Memory B cell (primary cell): ENCODE results near the gene DAB2IP.

Experiments used
- ATAC-seq: fragments of 150-1000 bp; cut with Tn5 transposase; 2 replicates; pipeline ENCODE4 v1.10.0; 2021; ENCODE audit warnings: low read depth, mild to moderate bottlenecking, moderate library complexity
- DNase-seq, 2 donors: peaks; one replicate each; pipeline ENCODE4 v3.0.0; 2022; ENCODE audit warnings: low spot score in 2 of 2
- H3K27ac Mint-ChIP-seq: one replicate; pipeline ENCODE4 v1.8.0; 2022; ENCODE audit warnings: mild to moderate bottlenecking, moderate library complexity, mixed read lengths
- H3K27me3 Mint-ChIP-seq: one replicate; pipeline ENCODE4 v1.8.0; 2022; ENCODE audit warnings: mixed read lengths
- H3K36me3 Mint-ChIP-seq: one replicate; pipeline ENCODE4 v1.8.0; 2022; ENCODE audit warnings: mild to moderate bottlenecking, mixed read lengths
- H3K4me1 Mint-ChIP-seq: one replicate; pipeline ENCODE4 v1.8.0; 2022; ENCODE audit warnings: mixed read lengths
- H3K4me3 Mint-ChIP-seq: one replicate; pipeline ENCODE4 v1.8.0; 2022; ENCODE audit warnings: mild to moderate bottlenecking, moderate library complexity, mixed read lengths
- H3K9me3 Mint-ChIP-seq: one replicate; pipeline ENCODE4 v1.8.0; 2022; ENCODE audit warnings: mixed read lengths

Gene DAB2IP

GRCh38 chr9:121683652-121684051 lies 32.2 kb downstream of the DAB2IP start:
- no peak overlapping the region for H3K4me3 Mint-ChIP-seq
- H3K4me1 Mint-ChIP-seq = peaks cover 5% of the 10 kb centered on the region
- ATAC-seq (no peak), DNase-seq (no peak)
- no peak overlapping the region for H3K27ac Mint-ChIP-seq
- no peaks in the 10 kb centered on the region for H3K9me3 Mint-ChIP-seq
- peaks cover 17% of the 10 kb centered on the region for H3K27me3 Mint-ChIP-seq
- no peaks in the 10 kb centered on the region for H3K36me3 Mint-ChIP-seq

GRCh38 chr9:121684381-121685145 lies 33.1 kb downstream of the DAB2IP start:
- H3K27ac Mint-ChIP-seq = no peak overlapping the region

GRCh38 chr9:121685146-121685794 lies 33.8 kb downstream of the DAB2IP start:
- no peak overlapping the region for H3K4me3 Mint-ChIP-seq
- no peaks in the 10 kb centered on the region for H3K36me3 Mint-ChIP-seq
- no peak overlapping the region for H3K27ac Mint-ChIP-seq
- ATAC-seq (no peak), DNase-seq (no peak)
- H3K27me3 Mint-ChIP-seq = peaks cover 15% of the 10 kb centered on the region
- H3K4me1 Mint-ChIP-seq = peaks cover 5% of the 10 kb centered on the region
- no peaks in the 10 kb centered on the region for H3K9me3 Mint-ChIP-seq

More at GRCh38 chr9:121684381-121685145, 33.1 kb downstream of the DAB2IP start:
- Mint-ChIP-seq H3K4me3 (no peak overlapping the region), H3K27me3 (peaks cover 15% of the 10 kb centered on the region), H3K36me3 (no peaks in the 10 kb centered on the region), H3K9me3 (no peaks in the 10 kb centered on the region), H3K4me1 (peaks cover 5% of the 10 kb centered on the region)
- ATAC-seq (no peak), DNase-seq (no peak)

- DNase-seq (no peak), ATAC-seq (no peak)
- Mint-ChIP-seq H3K4me3 (no peak overlapping the region), H3K27me3 (peaks cover 15% of the 10 kb centered on the region), H3K4me1 (peaks cover 5% of the 10 kb centered on the region), H3K27ac (no peak overlapping the region), H3K9me3 (no peaks in the 10 kb centered on the region), H3K36me3 (no peaks in the 10 kb centered on the region)
Measured at GRCh38 chr9:121685795-121686377, 34.5 kb downstream of the DAB2IP start.

- no peak overlapping the region for H3K27ac Mint-ChIP-seq
- H3K4me1 Mint-ChIP-seq = peaks cover 5% of the 10 kb centered on the region
- no peaks in the 10 kb centered on the region for H3K36me3 Mint-ChIP-seq
- no peaks in the 10 kb centered on the region for H3K9me3 Mint-ChIP-seq
- peaks cover 15% of the 10 kb centered on the region for H3K27me3 Mint-ChIP-seq
- DNase-seq (peak; percentile 54 to 74), ATAC-seq (peak; percentile 72)
- H3K4me3 Mint-ChIP-seq = no peak overlapping the region
Measured at GRCh38 chr9:121686930-121687541, 35.6 kb downstream of the DAB2IP start.

- ATAC-seq (no peak), DNase-seq (no peak)
- peaks cover 8% of the 10 kb centered on the region for H3K4me1 Mint-ChIP-seq
- no peak overlapping the region for H3K27ac Mint-ChIP-seq
- peaks cover 17% of the 10 kb centered on the region for H3K27me3 Mint-ChIP-seq
- no peak overlapping the region for H3K4me3 Mint-ChIP-seq
- no peaks in the 10 kb centered on the region for H3K9me3 Mint-ChIP-seq
- no peaks in the 10 kb centered on the region for H3K36me3 Mint-ChIP-seq
Measured at GRCh38 chr9:121688146-121688680, 36.8 kb downstream of the DAB2IP start.

- peaks cover 8% of the 10 kb centered on the region for H3K4me1 Mint-ChIP-seq
- H3K4me3 Mint-ChIP-seq = no peak overlapping the region
- H3K9me3 Mint-ChIP-seq = no peaks in the 10 kb centered on the region
Measured at GRCh38 chr9:121688681-121689080, 37.2 kb downstream of the DAB2IP start.

GRCh38 chr9:121689461-121690157 lies 38.2 kb downstream of the DAB2IP start:
- H3K27ac Mint-ChIP-seq = no peak overlapping the region
- DNase-seq (no peak), ATAC-seq (no peak)
- H3K9me3 Mint-ChIP-seq = no peaks in the 10 kb centered on the region
- H3K36me3 Mint-ChIP-seq = no peaks in the 10 kb centered on the region
- no peak overlapping the region for H3K4me3 Mint-ChIP-seq
- H3K4me1 Mint-ChIP-seq = peaks cover 8% of the 10 kb centered on the region
- H3K27me3 Mint-ChIP-seq = peaks cover 12% of the 10 kb centered on the region

More at GRCh38 chr9:121688681-121689080, 37.2 kb downstream of the DAB2IP start:
- Mint-ChIP-seq H3K36me3 (no peaks in the 10 kb centered on the region), H3K27ac (no peak overlapping the region), H3K27me3 (peaks cover 15% of the 10 kb centered on the region)
- DNase-seq = no peak
- no peak for ATAC-seq

- no peak for ATAC-seq
- Mint-ChIP-seq H3K9me3 (no peaks in the 10 kb centered on the region), H3K27me3 (peaks cover 12% of the 10 kb centered on the region), H3K36me3 (no peaks in the 10 kb centered on the region), H3K4me1 (peaks cover 8% of the 10 kb centered on the region), H3K4me3 (no peak overlapping the region), H3K27ac (no peak overlapping the region)
- DNase-seq = no peak
Measured at GRCh38 chr9:121690316-121690715, 38.9 kb downstream of the DAB2IP start.

GRCh38 chr9:121690766-121691165 lies 39.3 kb downstream of the DAB2IP start:
- Mint-ChIP-seq H3K27ac (no peak overlapping the region), H3K36me3 (no peaks in the 10 kb centered on the region), H3K4me3 (no peak overlapping the region), H3K4me1 (peaks cover 8% of the 10 kb centered on the region), H3K27me3 (peaks cover 9% of the 10 kb centered on the region), H3K9me3 (no peaks in the 10 kb centered on the region)
- no peak for ATAC-seq
- no peak for DNase-seq

GRCh38 chr9:121691890-121692289 lies 40.5 kb downstream of the DAB2IP start:
- H3K36me3 Mint-ChIP-seq = no peaks in the 10 kb centered on the region
- peaks cover 8% of the 10 kb centered on the region for H3K27me3 Mint-ChIP-seq
- DNase-seq (no peak), ATAC-seq (no peak)
- no peaks in the 10 kb centered on the region for H3K9me3 Mint-ChIP-seq
- peaks cover 7% of the 10 kb centered on the region for H3K4me1 Mint-ChIP-seq
- H3K4me3 Mint-ChIP-seq = no peak overlapping the region
- H3K27ac Mint-ChIP-seq = no peak overlapping the region

- Mint-ChIP-seq H3K27me3 (peaks cover 10% of the 10 kb centered on the region), H3K27ac (no peak overlapping the region), H3K4me1 (peaks cover 7% of the 10 kb centered on the region), H3K4me3 (no peak overlapping the region), H3K36me3 (no peaks in the 10 kb centered on the region), H3K9me3 (no peaks in the 10 kb centered on the region)
- DNase-seq (no peak), ATAC-seq (peak; percentile 29)
Measured at GRCh38 chr9:121692606-121693387, 41.4 kb downstream of the DAB2IP start.

GRCh38 chr9:121693388-121693670 lies 41.9 kb downstream of the DAB2IP start:
- ATAC-seq (no peak), DNase-seq (no peak)
- Mint-ChIP-seq H3K4me1 (peaks cover 8% of the 10 kb centered on the region), H3K27ac (no peak overlapping the region), H3K9me3 (no peaks in the 10 kb centered on the region), H3K4me3 (no peak overlapping the region), H3K27me3 (peaks cover 13% of the 10 kb centered on the region), H3K36me3 (no peaks in the 10 kb centered on the region)
